ENCODE data around the gene SLC8A3.

DNA sequence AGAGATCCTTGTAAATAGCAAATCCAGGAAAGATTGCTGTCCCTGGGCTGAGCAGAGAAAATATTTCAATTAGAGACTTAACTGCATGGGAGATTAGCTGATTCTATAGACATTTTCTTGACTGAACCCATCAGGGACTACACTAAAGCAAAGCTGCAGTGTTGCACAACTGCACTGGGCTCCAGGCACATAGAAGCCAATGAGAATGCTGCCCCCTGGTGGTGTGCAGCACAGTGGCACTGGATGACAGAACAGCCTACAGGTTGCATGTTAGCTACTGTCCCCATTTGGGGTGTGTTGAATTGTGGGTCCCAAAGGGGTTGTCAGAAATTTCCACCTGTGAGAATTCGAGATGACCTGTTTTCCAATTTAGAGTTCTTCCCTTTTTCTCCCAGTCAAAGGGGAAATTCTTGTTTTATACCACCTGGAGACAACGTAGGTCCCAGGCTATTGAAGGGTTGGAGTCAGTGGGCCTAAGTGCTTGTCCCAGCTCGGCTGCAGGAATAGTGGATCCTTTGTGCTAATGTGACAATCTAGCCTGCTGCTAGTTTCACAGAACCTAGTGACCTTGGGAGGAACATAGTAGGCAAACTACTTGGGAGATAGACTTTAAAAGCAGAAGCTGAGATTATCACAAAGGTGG is 114.7 kb downstream of the SLC8A3 start:
- TF ChIP-seq CTCF (IDR thresholded peaks at IDR 0.05) (peak; percentile 82), POLR2AphosphoS5 (IDR thresholded peaks at IDR 0.05; ENCODE audit: low read depth, low read length) (no peak)
